HepG2 (cell line): Measurements from ENCODE around the gene SMURF2. TPM values are rescaled to one million over a fixed set of nuclear protein-coding genes. Genes with fewer than 3 reads are reported as not detected.

Experiments used
- BORCS8-MEF2B ChIP-seq: sonication (generic); formaldehyde crosslinking; IDR thresholded peaks from 2 replicates; pipeline ENCODE4 v1.8.0; 2022; ENCODE audit warnings: mild to moderate bottlenecking, missing genetic modification reagents
- CC2D1A ChIP-seq: sonication (generic); formaldehyde crosslinking; IDR thresholded peaks from 2 replicates; pipeline ENCODE4 v1.8.1; 2023; ENCODE audit warnings: mild to moderate bottlenecking, missing genetic modification reagents
- EP300 ChIP-seq, 3 experiments: sonication (generic) in 1 of 3; formaldehyde crosslinking in 1 of 3; IDR thresholded peaks; 2 replicates each; pipeline versions ENCODE4 v1.5.1 to v1.6.1; 2011 to 2020; ENCODE audit warnings: low read depth in 2 of 3, low read length in 2 of 3, borderline replicate concordance in 1 of 3, improper control_type of control experiment in 1 of 3, mild to moderate bottlenecking in 1 of 3, missing genetic modification reagents in 1 of 3, moderate library complexity in 1 of 3
- FOSL2 ChIP-seq: sonication (generic); formaldehyde crosslinking; IDR thresholded peaks from 2 replicates; pipeline ENCODE4 v1.4.0; 2020; ENCODE audit warnings: missing genetic modification reagents
- FOXP1 ChIP-seq, 2 experiments: fragments of 450-650 bp in 1 of 2; IDR thresholded peaks; 2 replicates each; pipeline ENCODE4 v1.6.1; 2017 to 2018; ENCODE audit warnings: antibody characterized with exemption in 1 of 2
- GATAD2A ChIP-seq: IDR thresholded peaks from 2 replicates; pipeline ENCODE4 v1.6.1; 2016
- HNRNPUL1 ChIP-seq: fragments of 200-400 bp; formaldehyde crosslinking; IDR thresholded peaks from 2 replicates; pipeline ENCODE4 v1.6.1; 2017; ENCODE audit warnings: low read depth, mild to moderate bottlenecking, low read length, moderate library complexity
- KMT2B ChIP-seq: IDR thresholded peaks from 2 replicates; pipeline ENCODE4 v1.6.1; 2016; ENCODE audit warnings: missing genetic modification reagents, missing compliant biosample characterization
- NFIC ChIP-seq: IDR thresholded peaks from 2 replicates; pipeline ENCODE4 v1.6.1; 2012; ENCODE audit warnings: mild to moderate bottlenecking, low read length, inconsistent platforms
- NFKB2 ChIP-seq: sonication (generic); formaldehyde crosslinking; IDR thresholded peaks from 2 replicates; pipeline ENCODE4 v1.4.0; 2020; ENCODE audit warnings: missing genetic modification reagents, borderline replicate concordance
- NR2F1 ChIP-seq, 2 experiments: fragments of 450-650 bp in 1 of 2; formaldehyde crosslinking in 1 of 2; IDR thresholded peaks; 2 replicates each; pipeline versions ENCODE4 v1.5.0 to v1.6.1; 2016 to 2020; ENCODE audit warnings: mild to moderate bottlenecking in 1 of 2, missing compliant biosample characterization in 1 of 2, missing genetic modification reagents in 1 of 2, moderate library complexity in 1 of 2
- PAF1 ChIP-seq: IDR thresholded peaks from 2 replicates; pipeline ENCODE4 v1.6.1; 2016; ENCODE audit warnings: missing genetic modification reagents, missing compliant biosample characterization
- RFXANK ChIP-seq: IDR thresholded peaks from 2 replicates; pipeline ENCODE4 v1.6.1; 2016
- THAP11 ChIP-seq: IDR thresholded peaks from 2 replicates; pipeline ENCODE4 v1.6.1; 2016; ENCODE audit warnings: missing biosample characterization, missing genetic modification reagents
- ZNF496 ChIP-seq: sonication (generic); formaldehyde crosslinking; IDR thresholded peaks from 2 replicates; pipeline ENCODE4 v1.8.1; 2023; ENCODE audit warnings: mild to moderate bottlenecking, moderate library complexity, missing genetic modification reagents; ENCODE audit not compliant: insufficient replicate concordance
- ZNF790 ChIP-seq: sonication (generic); formaldehyde crosslinking; IDR thresholded peaks from 2 replicates; pipeline ENCODE4 v1.8.0; 2022; ENCODE audit warnings: missing genetic modification reagents, mild to moderate bottlenecking, borderline replicate concordance
- polyA plus RNA-seq, 8 experiments: library from polyadenylated mRNA; depleted of rRNA in 3 of 8; stranded (reverse) in 7 of 8; unstranded in 1 of 8; fragments of >200 nt; fragmentation: Illumina TruSeq in 4 of 8; extraction: Trizol in 4 of 8; gene quantifications; 2 replicates each; pipeline versions ENCODE4 v1.2.1 to v1.2.3, GENCODE V29; 2011 to 2016; ENCODE audit warnings: low read depth in 4 of 8, missing spikeins in 1 of 8, mixed read lengths in 1 of 8; ENCODE audit not compliant: insufficient read depth in 1 of 8
- total RNA-seq, 5 experiments: library from RNA; depleted of rRNA; stranded (reverse); fragments of >200 nt; fragmentation: Illumina TruSeq; extraction: Trizol; gene quantifications; 2 replicates each; pipeline ENCODE4 v1.2.3, GENCODE V29; 2016; ENCODE audit warnings: low read depth in 1 of 5
- TF ChIP-seq, protein P1 (sequence below): IDR thresholded peaks from 2 replicates; pipeline ENCODE4 v1.6.1; 2016; ENCODE audit warnings: mild to moderate bottlenecking
- TF ChIP-seq, protein P2 (sequence below): sonication (generic); formaldehyde crosslinking; conservative IDR thresholded peaks from 2 replicates; pipeline ENCODE4 v1.4.0; 2020; ENCODE audit warnings: missing genetic modification reagents
- TF ChIP-seq, protein P3 (sequence below): sonication (generic); formaldehyde crosslinking; IDR thresholded peaks from 2 replicates; pipeline ENCODE4 v1.5.0; 2020; ENCODE audit warnings: mild to moderate bottlenecking, missing genetic modification reagents, borderline replicate concordance
- TF ChIP-seq, protein P4 (sequence below): sonication (generic); formaldehyde crosslinking; IDR thresholded peaks from 2 replicates; pipeline ENCODE4 v1.4.0; 2020; ENCODE audit warnings: missing genetic modification reagents
- TF ChIP-seq, protein P5 (sequence below): sonication (generic); formaldehyde crosslinking; IDR thresholded peaks from 2 replicates; pipeline ENCODE4 v1.4.0; 2020; ENCODE audit warnings: missing genetic modification reagents

The SMURF2 gene
- total and polyA plus RNA-seq, 2 of the 13 experiments (the other 11 are each of a cell fraction or from before 2014, with no cell fraction given): 14.9 to 24.3 TPM

DNA sequence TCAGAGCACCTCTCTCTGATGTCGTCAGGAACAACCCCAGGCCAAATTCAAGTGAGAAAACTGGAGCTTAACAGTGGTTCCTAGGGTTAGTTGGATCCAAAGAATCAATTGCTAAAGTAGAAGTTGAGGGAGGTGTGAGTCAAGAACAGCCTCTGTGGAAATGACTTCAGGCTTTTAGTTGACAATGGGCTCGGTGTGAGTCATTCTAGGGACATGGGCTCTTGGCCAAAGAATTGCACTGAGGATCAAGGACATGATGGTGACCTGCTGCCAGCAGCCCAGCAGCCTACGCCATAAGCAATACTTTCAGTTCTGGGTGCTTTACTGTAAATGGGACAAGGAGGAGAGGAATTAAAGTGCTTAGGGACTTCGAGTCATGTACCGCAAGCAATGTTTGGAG, 32.1 kb upstream of the SMURF2 start (continued):
- TF ChIP-seq HNRNPUL1 (no peak), KMT2B (CRISPR knock-in tag) (0 out of 2 replicates have a peak, but pooled peaks have one; percentile 28), NFKB2 (CRISPR knock-in tag) (no peak), NR2F1 (CRISPR knock-in tag; IDR thresholded peaks at IDR 0.05) (0 out of 4 replicates have a peak, but pooled peaks have one; percentile 29 to 54), THAP11 (CRISPR knock-in tag) (peak; percentile 70; the same call in 1 of the 2 replicates), PAF1 (CRISPR knock-in tag) (no peak), BORCS8-MEF2B (CRISPR knock-in tag) (0 out of 2 replicates have a peak, but pooled peaks have one; percentile 25), RFXANK (CRISPR knock-in tag) (no peak), ZNF790 (no peak), EP300 (IDR thresholded peaks at IDR 0.05; ENCODE audit: low read depth in 2 of 2, low read length in 2 of 2) (peak; percentile 42 to 66; a peak in 2 of 4 replicates), EP300 (CRISPR knock-in tag; IDR thresholded peaks at IDR 0.05; ENCODE audit: borderline replicate concordance) (peak; percentile 55; the same call in 1 of the 2 replicates), ZNF496 (CRISPR knock-in tag) (no peak), FOSL2 (peak; percentile 99), GATAD2A (peak; percentile 94), CC2D1A (no peak), FOXP1 (IDR thresholded peaks at IDR 0.05) (no peak), FOXP1 (CRISPR knock-in tag; IDR thresholded peaks at IDR 0.05) (peak; percentile 60; the same call in 1 of the 2 replicates), NFIC (0 out of 2 replicates have a peak, but pooled peaks have one; percentile 44)
- TF ChIP-seq, protein P1, sequence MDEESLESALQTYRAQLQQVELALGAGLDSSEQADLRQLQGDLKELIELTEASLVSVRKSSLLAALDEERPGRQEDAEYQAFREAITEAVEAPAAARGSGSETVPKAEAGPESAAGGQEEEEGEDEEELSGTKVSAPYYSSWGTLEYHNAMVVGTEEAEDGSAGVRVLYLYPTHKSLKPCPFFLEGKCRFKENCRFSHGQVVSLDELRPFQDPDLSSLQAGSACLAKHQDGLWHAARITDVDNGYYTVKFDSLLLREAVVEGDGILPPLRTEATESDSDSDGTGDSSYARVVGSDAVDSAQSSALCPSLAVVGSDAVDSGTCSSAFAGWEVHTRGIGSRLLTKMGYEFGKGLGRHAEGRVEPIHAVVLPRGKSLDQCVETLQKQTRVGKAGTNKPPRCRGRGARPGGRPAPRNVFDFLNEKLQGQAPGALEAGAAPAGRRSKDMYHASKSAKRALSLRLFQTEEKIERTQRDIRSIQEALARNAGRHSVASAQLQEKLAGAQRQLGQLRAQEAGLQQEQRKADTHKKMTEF: peak; percentile 69
- TF ChIP-seq, protein P2, sequence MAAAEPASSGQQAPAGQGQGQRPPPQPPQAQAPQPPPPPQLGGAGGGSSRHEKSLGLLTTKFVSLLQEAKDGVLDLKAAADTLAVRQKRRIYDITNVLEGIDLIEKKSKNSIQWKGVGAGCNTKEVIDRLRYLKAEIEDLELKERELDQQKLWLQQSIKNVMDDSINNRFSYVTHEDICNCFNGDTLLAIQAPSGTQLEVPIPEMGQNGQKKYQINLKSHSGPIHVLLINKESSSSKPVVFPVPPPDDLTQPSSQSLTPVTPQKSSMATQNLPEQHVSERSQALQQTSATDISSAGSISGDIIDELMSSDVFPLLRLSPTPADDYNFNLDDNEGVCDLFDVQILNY (CRISPR knock-in tag): no peak
- TF ChIP-seq, protein P3, sequence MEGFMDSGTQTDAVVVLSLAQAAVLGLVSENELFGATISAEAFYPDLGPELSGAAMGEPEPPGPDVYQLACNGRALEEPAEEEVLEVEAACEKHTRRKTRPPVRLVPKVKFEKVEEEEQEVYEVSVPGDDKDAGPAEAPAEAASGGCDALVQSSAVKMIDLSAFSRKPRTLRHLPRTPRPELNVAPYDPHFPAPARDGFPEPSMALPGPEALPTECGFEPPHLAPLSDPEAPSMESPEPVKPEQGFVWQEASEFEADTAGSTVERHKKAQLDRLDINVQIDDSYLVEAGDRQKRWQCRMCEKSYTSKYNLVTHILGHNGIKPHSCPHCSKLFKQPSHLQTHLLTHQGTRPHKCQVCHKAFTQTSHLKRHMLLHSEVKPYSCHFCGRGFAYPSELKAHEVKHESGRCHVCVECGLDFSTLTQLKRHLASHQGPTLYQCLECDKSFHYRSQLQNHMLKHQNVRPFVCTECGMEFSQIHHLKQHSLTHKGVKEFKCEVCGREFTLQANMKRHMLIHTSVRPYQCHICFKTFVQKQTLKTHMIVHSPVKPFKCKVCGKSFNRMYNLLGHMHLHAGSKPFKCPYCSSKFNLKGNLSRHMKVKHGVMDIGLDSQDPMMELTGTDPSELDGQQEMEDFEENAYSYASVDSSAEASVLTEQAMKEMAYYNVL (CRISPR knock-in tag): peak; percentile 55; the same call in 1 of the 2 replicates
- TF ChIP-seq, protein P4, sequence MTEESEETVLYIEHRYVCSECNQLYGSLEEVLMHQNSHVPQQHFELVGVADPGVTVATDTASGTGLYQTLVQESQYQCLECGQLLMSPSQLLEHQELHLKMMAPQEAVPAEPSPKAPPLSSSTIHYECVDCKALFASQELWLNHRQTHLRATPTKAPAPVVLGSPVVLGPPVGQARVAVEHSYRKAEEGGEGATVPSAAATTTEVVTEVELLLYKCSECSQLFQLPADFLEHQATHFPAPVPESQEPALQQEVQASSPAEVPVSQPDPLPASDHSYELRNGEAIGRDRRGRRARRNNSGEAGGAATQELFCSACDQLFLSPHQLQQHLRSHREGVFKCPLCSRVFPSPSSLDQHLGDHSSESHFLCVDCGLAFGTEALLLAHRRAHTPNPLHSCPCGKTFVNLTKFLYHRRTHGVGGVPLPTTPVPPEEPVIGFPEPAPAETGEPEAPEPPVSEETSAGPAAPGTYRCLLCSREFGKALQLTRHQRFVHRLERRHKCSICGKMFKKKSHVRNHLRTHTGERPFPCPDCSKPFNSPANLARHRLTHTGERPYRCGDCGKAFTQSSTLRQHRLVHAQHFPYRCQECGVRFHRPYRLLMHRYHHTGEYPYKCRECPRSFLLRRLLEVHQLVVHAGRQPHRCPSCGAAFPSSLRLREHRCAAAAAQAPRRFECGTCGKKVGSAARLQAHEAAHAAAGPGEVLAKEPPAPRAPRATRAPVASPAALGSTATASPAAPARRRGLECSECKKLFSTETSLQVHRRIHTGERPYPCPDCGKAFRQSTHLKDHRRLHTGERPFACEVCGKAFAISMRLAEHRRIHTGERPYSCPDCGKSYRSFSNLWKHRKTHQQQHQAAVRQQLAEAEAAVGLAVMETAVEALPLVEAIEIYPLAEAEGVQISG: peak; percentile 58
- TF ChIP-seq, protein P5, sequence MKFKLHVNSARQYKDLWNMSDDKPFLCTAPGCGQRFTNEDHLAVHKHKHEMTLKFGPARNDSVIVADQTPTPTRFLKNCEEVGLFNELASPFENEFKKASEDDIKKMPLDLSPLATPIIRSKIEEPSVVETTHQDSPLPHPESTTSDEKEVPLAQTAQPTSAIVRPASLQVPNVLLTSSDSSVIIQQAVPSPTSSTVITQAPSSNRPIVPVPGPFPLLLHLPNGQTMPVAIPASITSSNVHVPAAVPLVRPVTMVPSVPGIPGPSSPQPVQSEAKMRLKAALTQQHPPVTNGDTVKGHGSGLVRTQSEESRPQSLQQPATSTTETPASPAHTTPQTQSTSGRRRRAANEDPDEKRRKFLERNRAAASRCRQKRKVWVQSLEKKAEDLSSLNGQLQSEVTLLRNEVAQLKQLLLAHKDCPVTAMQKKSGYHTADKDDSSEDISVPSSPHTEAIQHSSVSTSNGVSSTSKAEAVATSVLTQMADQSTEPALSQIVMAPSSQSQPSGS (CRISPR knock-in tag): peak; percentile 59; the same call in 1 of the 2 replicates
